Measurements from ENCODE around the gene MCC.

GRCh38 chr5:113526421-113526820, 38.2 kb upstream of the MCC start:
- no peak for TF ChIP-seq RCOR1 (IDR thresholded peaks at IDR 0.05; ENCODE audit: insufficient replicate concordance, low read length)
- no peak for TF ChIP-seq CTCF (conservative IDR thresholded peaks at IDR 0.05; ENCODE audit: low read depth, low read length)
- no peak for TF ChIP-seq SMC3 (IDR thresholded peaks at IDR 0.05; ENCODE audit: low read depth, low read length)
- no peak for TF ChIP-seq POLR2A (IDR thresholded peaks at IDR 0.05; ENCODE audit: low read depth, low read length)
- no peak for TF ChIP-seq RAD21 (IDR thresholded peaks at IDR 0.05; ENCODE audit: low read length)
- TF ChIP-seq RFX5 (IDR thresholded peaks at IDR 0.05; ENCODE audit: low read depth, low read length), result no peak
